H1 (cell line): ENCODE measurements around the gene TUBGCP6. TPM values are rescaled to one million over a fixed set of nuclear protein-coding genes. Genes with fewer than 3 reads are reported as not detected.

Experiments used
- polyA plus RNA-seq, 7 experiments: library from polyadenylated mRNA; depleted of rRNA in 3 of 7; stranded (reverse) in 5 of 7; unstranded in 2 of 7; fragments of >200 nt in 5 of 7; fragments of 200-250 nt in 2 of 7; gene quantifications; 1 replicate in 5 of 7; 2 replicates in 1 of 7; 4 replicates in 1 of 7; pipeline versions ENCODE4 v1.2.1 to v1.2.3, GENCODE V29; 2011 to 2013; ENCODE audit warnings: missing spikeins in 2 of 7, mixed read lengths in 2 of 7
- total RNA-seq: library from RNA; stranded (reverse); fragmentation: NEBNext Ultra II Directional; extraction: Animal tissue kit (Norgen Biotek cat#: 25700); gene quantifications from 2 replicates; pipeline ENCODE4 v1.2.1, GENCODE V29; 2021

Gene TUBGCP6
- total and polyA plus RNA-seq, 2 of the 8 experiments (the other 6 are each of a cell fraction or from before 2014, with no cell fraction given): 24.2 to 24.7 TPM

Other genes with a start within 250 kb of the TUBGCP6 start
- gene IL17REL, start 232.3 kb downstream of the TUBGCP6 start, total RNA-seq: 0.08 and 0.20 TPM in 2 replicates
- 0.15 and 0.17 TPM in 2 replicates for gene IL17REL, start 232.3 kb downstream of the TUBGCP6 start, polyA plus RNA-seq (2011; rRNA removed)
- not detected in 2 replicates for gene TTLL8, start 186.7 kb downstream of the TUBGCP6 start, total RNA-seq
- not detected in 2 replicates for gene TTLL8, start 186.7 kb downstream of the TUBGCP6 start, polyA plus RNA-seq (2011; rRNA removed)
- not detected in 2 replicates for gene MLC1, start 159.6 kb downstream of the TUBGCP6 start, total RNA-seq
- 0.17 and 0.20 TPM in 2 replicates for gene MLC1, start 159.6 kb downstream of the TUBGCP6 start, polyA plus RNA-seq (2011; rRNA removed)
- gene MOV10L1, start 155.0 kb downstream of the TUBGCP6 start, total RNA-seq: not detected in 2 replicates
- 0.13 and 0.32 TPM in 2 replicates for gene MOV10L1, start 155.0 kb downstream of the TUBGCP6 start, polyA plus RNA-seq (2011; rRNA removed)
- 5.0 and 5.4 TPM in 2 replicates for gene PANX2, start 74.3 kb downstream of the TUBGCP6 start, total RNA-seq
- 3.5 and 6.0 TPM in 2 replicates for gene PANX2, start 74.3 kb downstream of the TUBGCP6 start, polyA plus RNA-seq (2011; rRNA removed)
- gene TRABD, start 59.1 kb downstream of the TUBGCP6 start, total RNA-seq: 57.5 and 60.0 TPM in 2 replicates
- gene TRABD, start 59.1 kb downstream of the TUBGCP6 start, polyA plus RNA-seq (2011; rRNA removed): 44.2 and 88.8 TPM in 2 replicates
- gene SELENOO, start 44.0 kb downstream of the TUBGCP6 start, total RNA-seq: 16.8 and 18.6 TPM in 2 replicates
- gene SELENOO, start 44.0 kb downstream of the TUBGCP6 start, polyA plus RNA-seq (2011; rRNA removed): 25.1 and 34.1 TPM in 2 replicates
- gene HDAC10, start 6.2 kb upstream of the TUBGCP6 start, total RNA-seq: 21.2 and 26.4 TPM in 2 replicates
- gene HDAC10, start 6.2 kb upstream of the TUBGCP6 start, polyA plus RNA-seq (2011; rRNA removed): 11.2 and 18.8 TPM in 2 replicates
- 15.6 and 20.3 TPM in 2 replicates for gene MAPK12, start 16.7 kb upstream of the TUBGCP6 start, total RNA-seq
- 17.3 and 25.9 TPM in 2 replicates for gene MAPK12, start 16.7 kb upstream of the TUBGCP6 start, polyA plus RNA-seq (2011; rRNA removed)
- 1.5 TPM in 2 replicates for gene MAPK11, start 25.4 kb upstream of the TUBGCP6 start, total RNA-seq
- 0.70 and 1.5 TPM in 2 replicates for gene MAPK11, start 25.4 kb upstream of the TUBGCP6 start, polyA plus RNA-seq (2011; rRNA removed)
- 92.8 and 106 TPM in 2 replicates for gene PLXNB2, start 62.6 kb upstream of the TUBGCP6 start, total RNA-seq
- 58.3 and 83.3 TPM in 2 replicates for gene PLXNB2, start 62.6 kb upstream of the TUBGCP6 start, polyA plus RNA-seq (2011; rRNA removed)
- gene DENND6B, start 82.0 kb upstream of the TUBGCP6 start, total RNA-seq: 1.1 TPM in 2 replicates
- gene DENND6B, start 82.0 kb upstream of the TUBGCP6 start, polyA plus RNA-seq (2011; rRNA removed): 1.9 and 3.6 TPM in 2 replicates
- gene PPP6R2, start 98.3 kb upstream of the TUBGCP6 start, total RNA-seq: 32.2 and 32.3 TPM in 2 replicates
- gene PPP6R2, start 98.3 kb upstream of the TUBGCP6 start, polyA plus RNA-seq (2011; rRNA removed): 25.0 and 33.1 TPM in 2 replicates
- 68.4 and 71.5 TPM in 2 replicates for gene SBF1, start 230.0 kb upstream of the TUBGCP6 start, total RNA-seq
- 29.1 and 53.7 TPM in 2 replicates for gene SBF1, start 230.0 kb upstream of the TUBGCP6 start, polyA plus RNA-seq (2011; rRNA removed)
- gene ADM2, start 236.5 kb upstream of the TUBGCP6 start, total RNA-seq: 7.5 and 8.0 TPM in 2 replicates
- 3.3 and 6.8 TPM in 2 replicates for gene ADM2, start 236.5 kb upstream of the TUBGCP6 start, polyA plus RNA-seq (2011; rRNA removed)
- 0.30 and 0.33 TPM in 2 replicates for gene MIOX, start 241.8 kb upstream of the TUBGCP6 start, total RNA-seq
- gene MIOX, start 241.8 kb upstream of the TUBGCP6 start, polyA plus RNA-seq (2011; rRNA removed): 0.32 and 0.57 TPM in 2 replicates